GM12875 (cell line): Measurements from ENCODE around the gene ZNF318.

ENCODE experiments used
- H3K4me3 ChIP-seq: one replicate; pipeline ENCODE4 v1.5.1; 2011; ENCODE audit warnings: low read depth, low read length, control low read depth
- TF ChIP-seq, protein P1 (sequence below): IDR thresholded peaks from 2 replicates; pipeline ENCODE4 v1.5.1; 2011; ENCODE audit warnings: low read depth, mild to moderate bottlenecking, control low read depth, inconsistent platforms, low read length, moderate library complexity, borderline replicate concordance; ENCODE audit not compliant: insufficient read depth

ZNF318 gene

DNA sequence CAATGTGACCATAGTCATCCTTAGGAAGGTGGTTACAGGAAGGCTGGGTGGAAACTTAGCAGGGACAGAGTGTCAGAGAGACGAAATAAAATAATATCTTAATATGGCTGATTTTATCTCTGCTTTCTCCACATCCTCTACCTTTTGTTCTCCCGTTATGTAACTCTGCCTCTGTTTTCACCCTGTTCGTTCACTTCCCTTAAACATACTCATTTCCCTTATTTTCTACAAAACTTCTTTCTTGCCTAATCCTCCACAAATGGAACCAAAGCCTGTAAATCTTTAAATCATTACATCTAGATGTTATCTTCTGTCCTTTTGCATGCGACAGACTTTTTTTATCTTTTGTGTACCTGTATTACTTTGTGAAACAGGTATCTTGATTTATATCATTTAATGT is 37.6 kb downstream of the ZNF318 start:
- TF ChIP-seq, protein P1, sequence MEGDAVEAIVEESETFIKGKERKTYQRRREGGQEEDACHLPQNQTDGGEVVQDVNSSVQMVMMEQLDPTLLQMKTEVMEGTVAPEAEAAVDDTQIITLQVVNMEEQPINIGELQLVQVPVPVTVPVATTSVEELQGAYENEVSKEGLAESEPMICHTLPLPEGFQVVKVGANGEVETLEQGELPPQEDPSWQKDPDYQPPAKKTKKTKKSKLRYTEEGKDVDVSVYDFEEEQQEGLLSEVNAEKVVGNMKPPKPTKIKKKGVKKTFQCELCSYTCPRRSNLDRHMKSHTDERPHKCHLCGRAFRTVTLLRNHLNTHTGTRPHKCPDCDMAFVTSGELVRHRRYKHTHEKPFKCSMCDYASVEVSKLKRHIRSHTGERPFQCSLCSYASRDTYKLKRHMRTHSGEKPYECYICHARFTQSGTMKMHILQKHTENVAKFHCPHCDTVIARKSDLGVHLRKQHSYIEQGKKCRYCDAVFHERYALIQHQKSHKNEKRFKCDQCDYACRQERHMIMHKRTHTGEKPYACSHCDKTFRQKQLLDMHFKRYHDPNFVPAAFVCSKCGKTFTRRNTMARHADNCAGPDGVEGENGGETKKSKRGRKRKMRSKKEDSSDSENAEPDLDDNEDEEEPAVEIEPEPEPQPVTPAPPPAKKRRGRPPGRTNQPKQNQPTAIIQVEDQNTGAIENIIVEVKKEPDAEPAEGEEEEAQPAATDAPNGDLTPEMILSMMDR: no peak
- H3K4me3 ChIP-seq: no peak overlapping the region

GRCh38 chr6:43331470-43331869 is 38.0 kb downstream of the ZNF318 start:
- TF ChIP-seq, protein P1: no peak
- H3K4me3 ChIP-seq: no peak overlapping the region

- no peak overlapping the region for H3K4me3 ChIP-seq
- TF ChIP-seq, protein P1: no peak
These were observed 40.9 kb downstream of the ZNF318 start for GRCh38 chr6:43328528-43328927.

DNA sequence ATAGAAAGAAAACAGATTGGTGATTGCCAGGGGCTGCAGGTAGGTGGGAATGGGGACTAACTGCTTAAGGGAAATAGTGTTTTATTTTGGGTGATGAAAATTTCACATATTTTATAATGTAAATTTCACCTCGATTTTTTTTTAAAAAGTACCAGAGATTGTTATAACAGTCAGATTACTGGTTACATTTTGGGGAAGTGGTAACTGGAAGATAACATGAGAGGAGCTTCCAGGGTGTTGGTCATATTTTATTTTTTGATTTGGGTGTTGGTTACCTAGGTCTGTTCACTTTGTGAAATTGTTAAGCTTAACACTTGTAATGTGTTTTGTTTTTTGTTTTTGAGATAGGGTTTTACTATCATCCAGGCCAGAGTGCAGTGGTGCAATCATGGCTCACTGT is 43.6 kb downstream of the ZNF318 start:
- TF ChIP-seq, protein P1: no peak
- H3K4me3 ChIP-seq: no peak overlapping the region

DNA sequence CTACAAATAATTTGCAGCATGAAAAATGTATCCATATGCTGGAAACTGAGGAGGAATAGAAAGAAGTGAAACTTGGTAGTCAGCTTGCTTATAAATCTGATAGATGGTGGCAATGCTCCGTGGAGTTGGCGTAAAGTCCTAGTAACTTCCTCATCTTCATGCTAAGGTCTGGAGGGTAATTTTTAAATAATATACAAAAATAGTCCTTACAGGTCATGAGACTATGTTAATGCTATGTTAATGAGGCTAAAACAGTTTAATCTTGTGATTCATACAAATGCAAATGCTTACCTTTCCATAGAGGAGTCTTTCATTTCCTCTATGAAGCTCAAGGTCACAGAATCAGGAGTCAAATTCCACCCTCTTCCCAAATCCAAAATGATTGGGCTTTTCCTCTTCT is 51.4 kb downstream of the ZNF318 start:
- TF ChIP-seq, protein P1: no peak

GRCh38 chr6:43313813-43314212 is 55.6 kb downstream of the ZNF318 start:
- TF ChIP-seq, protein P1: no peak

More for the DNA sequence above, 51.4 kb downstream of the ZNF318 start:
- H3K4me3 ChIP-seq: no peak overlapping the region

GRCh38 chr6:43311666-43312065 is 57.8 kb downstream of the ZNF318 start:
- TF ChIP-seq, protein P1: no peak
- H3K4me3 ChIP-seq: no peak overlapping the region

More at GRCh38 chr6:43313813-43314212, 55.6 kb downstream of the ZNF318 start:
- no peak overlapping the region for H3K4me3 ChIP-seq
